DND-41 (cell line): Measurements from ENCODE around the gene RPS14.
"Not testable (repeated sequence)": the region's sequence is repeated elsewhere in the genome, so short reads cannot be mapped to it uniquely, and the experiment has no call there.

Source experiments
- ATAC-seq: fragments of 200-7000 bp; cut with Tn5 transposase; 3 replicates; pipeline ENCODE4 v1.9.1; 2021; ENCODE audit warnings: low read depth; ENCODE audit not compliant: insufficient read depth
- DNase-seq: peaks from one replicate; pipeline ENCODE4 v3.0.0-alpha.2; 2020
- H2AFZ ChIP-seq: 2 replicates; pipeline ENCODE4 v1.6.0; 2012; ENCODE audit warnings: low read depth, low read length
- H3K27ac ChIP-seq: 2 replicates; pipeline ENCODE4 v1.5.1; 2012; ENCODE audit warnings: low read length, inconsistent platforms
- H3K27me3 ChIP-seq: fragments of 200-600 bp; sonication (generic); 2 replicates; pipeline ENCODE4 v1.6.0; 2012; ENCODE audit warnings: low read length, mild to moderate bottlenecking, inconsistent platforms; ENCODE audit not compliant: insufficient read depth, poor library complexity
- H3K36me3 ChIP-seq: 2 replicates; pipeline ENCODE4 v1.5.1; 2012; ENCODE audit warnings: low read length, inconsistent platforms; ENCODE audit not compliant: insufficient read depth
- H3K4me1 ChIP-seq: 2 replicates; pipeline ENCODE4 v1.5.1; 2012; ENCODE audit warnings: mild to moderate bottlenecking, low read length; ENCODE audit not compliant: insufficient read depth
- H3K4me2 ChIP-seq: 2 replicates; pipeline ENCODE4 v1.6.0; 2012; ENCODE audit warnings: mild to moderate bottlenecking, moderate library complexity, low read length, inconsistent platforms; ENCODE audit not compliant: insufficient read depth
- H3K4me3 ChIP-seq, 2 experiments: fragments of 200-600 bp in 1 of 2; shearing (Covaris generic) in 1 of 2; 2 replicates each; pipeline ENCODE4 v1.5.1; 2012 to 2016; ENCODE audit warnings: inconsistent platforms in 2 of 2, low read length in 2 of 2, mild to moderate bottlenecking in 2 of 2, low read depth in 1 of 2, moderate library complexity in 1 of 2
- H3K79me2 ChIP-seq: 2 replicates; pipeline ENCODE4 v1.6.0; 2012; ENCODE audit warnings: low read length, inconsistent platforms; ENCODE audit not compliant: insufficient read depth
- H3K9ac ChIP-seq: 2 replicates; pipeline ENCODE4 v1.6.0; 2012; ENCODE audit warnings: low read depth, mild to moderate bottlenecking, inconsistent platforms, low read length, moderate library complexity
- H3K9me3 ChIP-seq: 2 replicates; pipeline ENCODE4 v1.5.1; 2012; ENCODE audit warnings: low read length, moderate library complexity, mild to moderate bottlenecking, inconsistent platforms; ENCODE audit not compliant: insufficient read depth, severe bottlenecking
- H4K20me1 ChIP-seq: 2 replicates; pipeline ENCODE4 v1.6.0; 2012; ENCODE audit warnings: low read length; ENCODE audit not compliant: insufficient read depth
- EZH2 ChIP-seq: IDR thresholded peaks from 3 replicates; pipeline ENCODE4 v1.6.1; 2012; ENCODE audit warnings: borderline replicate concordance, low read depth, mild to moderate bottlenecking, moderate library complexity, low read length, inconsistent platforms; ENCODE audit not compliant: severe bottlenecking
- TF ChIP-seq, protein P1 (sequence below): IDR thresholded peaks from 2 replicates; pipeline ENCODE4 v1.5.1; 2012; ENCODE audit warnings: borderline replicate concordance, low read length, moderate library complexity, mild to moderate bottlenecking; ENCODE audit not compliant: poor library complexity, severe bottlenecking; ENCODE audit errors: extremely low read depth

The RPS14 gene

GRCh38 chr5:150429410-150429873, 20.1 kb downstream of the RPS14 start:
- H2AFZ ChIP-seq: no peak overlapping the region
- H3K27me3 ChIP-seq: no peaks in the 10 kb centered on the region
- no peaks in the 10 kb centered on the region for H3K36me3 ChIP-seq
- H3K4me2 ChIP-seq: no peak overlapping the region
- no peaks in the 10 kb centered on the region for H3K9me3 ChIP-seq
- no peaks in the 10 kb centered on the region for H3K79me2 ChIP-seq
- DNase-seq (no peak), ATAC-seq (no peak)
- no peaks in the 10 kb centered on the region for H3K4me1 ChIP-seq
- H3K9ac ChIP-seq: no peak overlapping the region
- H3K4me3 ChIP-seq: no peak overlapping the region
- no peak overlapping the region for H3K27ac ChIP-seq
- no peaks in the 10 kb centered on the region for H4K20me1 ChIP-seq
- TF ChIP-seq EZH2: no peak
- TF ChIP-seq, protein P1, sequence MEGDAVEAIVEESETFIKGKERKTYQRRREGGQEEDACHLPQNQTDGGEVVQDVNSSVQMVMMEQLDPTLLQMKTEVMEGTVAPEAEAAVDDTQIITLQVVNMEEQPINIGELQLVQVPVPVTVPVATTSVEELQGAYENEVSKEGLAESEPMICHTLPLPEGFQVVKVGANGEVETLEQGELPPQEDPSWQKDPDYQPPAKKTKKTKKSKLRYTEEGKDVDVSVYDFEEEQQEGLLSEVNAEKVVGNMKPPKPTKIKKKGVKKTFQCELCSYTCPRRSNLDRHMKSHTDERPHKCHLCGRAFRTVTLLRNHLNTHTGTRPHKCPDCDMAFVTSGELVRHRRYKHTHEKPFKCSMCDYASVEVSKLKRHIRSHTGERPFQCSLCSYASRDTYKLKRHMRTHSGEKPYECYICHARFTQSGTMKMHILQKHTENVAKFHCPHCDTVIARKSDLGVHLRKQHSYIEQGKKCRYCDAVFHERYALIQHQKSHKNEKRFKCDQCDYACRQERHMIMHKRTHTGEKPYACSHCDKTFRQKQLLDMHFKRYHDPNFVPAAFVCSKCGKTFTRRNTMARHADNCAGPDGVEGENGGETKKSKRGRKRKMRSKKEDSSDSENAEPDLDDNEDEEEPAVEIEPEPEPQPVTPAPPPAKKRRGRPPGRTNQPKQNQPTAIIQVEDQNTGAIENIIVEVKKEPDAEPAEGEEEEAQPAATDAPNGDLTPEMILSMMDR: no peak

GRCh38 chr5:150428978-150429377, 20.6 kb downstream of the RPS14 start:
- no peaks in the 10 kb centered on the region for H3K27me3 ChIP-seq
- DNase-seq (no peak), ATAC-seq (no peak)
- H3K79me2 ChIP-seq: no peaks in the 10 kb centered on the region
- no peak overlapping the region for H2AFZ ChIP-seq
- no peaks in the 10 kb centered on the region for H4K20me1 ChIP-seq
- H3K4me3 ChIP-seq: no peak overlapping the region
- no peaks in the 10 kb centered on the region for H3K4me1 ChIP-seq
- no peak overlapping the region for H3K4me2 ChIP-seq
- H3K9ac ChIP-seq: no peak overlapping the region
- no peaks in the 10 kb centered on the region for H3K36me3 ChIP-seq
- TF ChIP-seq, protein P1: no peak
- no peak for TF ChIP-seq EZH2
- H3K9me3 ChIP-seq: no peaks in the 10 kb centered on the region
- H3K27ac ChIP-seq: no peak overlapping the region

GRCh38 chr5:150428106-150428876, 21.2 kb downstream of the RPS14 start:
- no peak for DNase-seq
- Histone ChIP-seq H3K4me2 (no peak overlapping the region), H3K9me3 (no peaks in the 10 kb centered on the region), H3K4me3 (no peak overlapping the region), H3K27me3 (no peaks in the 10 kb centered on the region), H2AFZ (no peak overlapping the region), H4K20me1 (no peaks in the 10 kb centered on the region), H3K27ac (no peak overlapping the region), H3K36me3 (no peaks in the 10 kb centered on the region), H3K4me1 (no peaks in the 10 kb centered on the region), H3K79me2 (no peaks in the 10 kb centered on the region), H3K9ac (no peak overlapping the region)
- ATAC-seq: no peak
- TF ChIP-seq, protein P1: no peak
- TF ChIP-seq EZH2: no peak

GRCh38 chr5:150426165-150426564, 23.4 kb downstream of the RPS14 start:
- DNase-seq, H3K9me3 ChIP-seq, H3K27me3 ChIP-seq, H3K27ac ChIP-seq, H4K20me1 ChIP-seq, H3K4me3 ChIP-seq, H3K79me2 ChIP-seq, H3K9ac ChIP-seq, H3K4me2 ChIP-seq, H3K36me3 ChIP-seq, ATAC-seq, H2AFZ ChIP-seq, H3K4me1 ChIP-seq: not testable (repeated sequence)
